Endothelial cell of umbilical vein (primary cell): ENCODE measurements around the gene PDE8B. TPM values are rescaled to one million over a fixed set of nuclear protein-coding genes. Genes with fewer than 3 reads are reported as not detected.

Experiments used
- BruUV-seq: library from RNA; stranded (reverse); fragments of 400-500 nt; replicated peaks from 2 replicates; lab custom pipeline; 2021; lab: Mats Ljungman, UMichigan
- CTCF ChIA-PET: fragments of 300-600, 350-600 bp; sonication (Branson Sonifier 250); formaldehyde crosslinking; loops from one replicate; lab custom pipeline; 2021; ENCODE audit warnings: antibody characterized with exemption, inconsistent platforms; lab: Charles Lee
- POLR2A ChIA-PET: fragments of 300-600, 350-600 bp; sonication (Branson Sonifier 250); formaldehyde crosslinking; loops from one replicate; lab custom pipeline; 2021; ENCODE audit warnings: antibody characterized with exemption, inconsistent platforms; lab: Charles Lee
- DNase-seq: peaks from one replicate; pipeline ENCODE4 v3.0.0-alpha.2; 2011; ENCODE audit warnings: low read depth, low spot score
- FAIRE-seq: peaks from 2 replicates; lab custom pipeline; 2011; peaks lifted over from hg19 to GRCh38; lab: Jason Lieb, UNC
- H2AFZ ChIP-seq: 2 replicates; pipeline ENCODE4 v1.6.0; 2012; ENCODE audit warnings: low read depth, low read length, control low read depth, inconsistent platforms
- H3K27ac ChIP-seq: 2 replicates; pipeline ENCODE4 v1.5.1; 2011; ENCODE audit warnings: low read depth, mild to moderate bottlenecking, control low read depth, low read length, moderate library complexity; ENCODE audit not compliant: insufficient read depth
- H3K27me3 ChIP-seq, 2 experiments: 2 replicates each; pipeline versions ENCODE4 v1.6.0 to v1.6.1; 2011; ENCODE audit warnings: low read length in 2 of 2, mixed read lengths in 1 of 2; ENCODE audit not compliant: control insufficient read depth in 2 of 2, insufficient read depth in 2 of 2
- H3K36me3 ChIP-seq, 2 experiments: 2 replicates in 1 of 2; 3 replicates in 1 of 2; pipeline ENCODE4 v1.5.1; 2011; ENCODE audit warnings: low read length in 2 of 2, mild to moderate bottlenecking in 1 of 2, moderate library complexity in 1 of 2; ENCODE audit not compliant: control insufficient read depth in 2 of 2, insufficient read depth in 2 of 2; ENCODE audit errors: extremely low read depth in 1 of 2
- H3K4me1 ChIP-seq: 3 replicates; pipeline ENCODE4 v1.5.1; 2011; ENCODE audit warnings: mild to moderate bottlenecking, low read length; ENCODE audit not compliant: control insufficient read depth, insufficient read depth; ENCODE audit errors: extremely low read depth
- H3K4me2 ChIP-seq: 2 replicates; pipeline ENCODE4 v1.6.1; 2011; ENCODE audit warnings: low read length, control low read depth, mixed read lengths; ENCODE audit not compliant: insufficient read depth
- H3K4me3 ChIP-seq, 3 experiments: fragments of 200-600 bp in 1 of 3; sonication (generic), shearing (Covaris generic) in 1 of 3; replicated peaks in 1 of 3; 2 replicates each; pipeline ENCODE4 v1.5.1; 2011 to 2016; ENCODE audit warnings: control low read depth in 3 of 3, low read length in 3 of 3, mild to moderate bottlenecking in 2 of 3, inconsistent platforms in 1 of 3, low read depth in 1 of 3, moderate library complexity in 1 of 3; ENCODE audit not compliant: insufficient read depth in 1 of 3
- H3K79me2 ChIP-seq: 2 replicates; pipeline ENCODE4 v1.6.0; 2012; ENCODE audit warnings: low read length, inconsistent platforms; ENCODE audit not compliant: control insufficient read depth, insufficient read depth
- H3K9ac ChIP-seq: replicated peaks from 2 replicates; pipeline ENCODE3; 2011; ENCODE audit warnings: low read length, control low read depth; ENCODE audit not compliant: insufficient read depth; ENCODE audit errors: extremely low read depth
- H3K9me1 ChIP-seq: replicated peaks from 3 replicates; pipeline ENCODE4 v1.6.0; 2011; ENCODE audit warnings: mild to moderate bottlenecking, low read length; ENCODE audit not compliant: control insufficient read depth, insufficient read depth; ENCODE audit errors: extremely low read depth
- H3K9me3 ChIP-seq: replicated peaks from 2 replicates; pipeline ENCODE4 v1.5.1; 2012; ENCODE audit warnings: low read length, inconsistent platforms; ENCODE audit not compliant: control insufficient read depth, insufficient read depth
- H4K20me1 ChIP-seq: replicated peaks from 2 replicates; pipeline ENCODE3; 2011; ENCODE audit warnings: mild to moderate bottlenecking, low read length; ENCODE audit not compliant: control insufficient read depth, insufficient read depth; ENCODE audit errors: extremely low read depth
- CTCF ChIP-seq, 2 donors: IDR thresholded peaks; 1 replicate in 1 of 2; 2 replicates in 1 of 2; pipeline ENCODE4 v1.5.1; 2011; ENCODE audit warnings: low read length in 2 of 2, mild to moderate bottlenecking in 2 of 2, moderate library complexity in 2 of 2, control low read depth in 1 of 2, inconsistent platforms in 1 of 2, low read depth in 1 of 2; ENCODE audit not compliant: insufficient read depth in 1 of 2; ENCODE audit errors: extremely low read depth in 1 of 2
- EZH2 ChIP-seq: IDR thresholded peaks from 2 replicates; pipeline ENCODE4 v1.6.1; 2012; ENCODE audit warnings: borderline replicate concordance, low read depth, mild to moderate bottlenecking, moderate library complexity, low read length, inconsistent platforms; ENCODE audit not compliant: severe bottlenecking
- FOS ChIP-seq: IDR thresholded peaks from 2 replicates; pipeline ENCODE4 v1.6.1; 2011; ENCODE audit warnings: mild to moderate bottlenecking, low read length, moderate library complexity, borderline replicate concordance; ENCODE audit not compliant: insufficient read depth
- GATA2 ChIP-seq: IDR thresholded peaks from 2 replicates; pipeline ENCODE4 v1.7.0; 2011; ENCODE audit warnings: low read depth, mild to moderate bottlenecking, moderate library complexity, mixed read lengths, low read length; ENCODE audit not compliant: insufficient read length, insufficient read depth
- JUN ChIP-seq: IDR thresholded peaks from 2 replicates; pipeline ENCODE4 v1.6.1; 2011; ENCODE audit warnings: borderline replicate concordance, low read depth; ENCODE audit not compliant: insufficient read length, insufficient read depth
- MAX ChIP-seq: IDR thresholded peaks from 2 replicates; pipeline ENCODE4 v1.6.1; 2011; ENCODE audit not compliant: insufficient read depth, insufficient read length
- MYC ChIP-seq: IDR thresholded peaks from one replicate; pipeline ENCODE4 v1.6.1; 2011; ENCODE audit warnings: mild to moderate bottlenecking, low read depth, low read length
- POLR2A ChIP-seq: IDR thresholded peaks from 2 replicates; pipeline ENCODE4 v1.6.1; 2012; ENCODE audit warnings: low read depth, mild to moderate bottlenecking, control low read depth, low read length
- POLR2AphosphoS5 ChIP-seq: IDR thresholded peaks from 2 replicates; pipeline ENCODE4 v1.6.1; 2012; ENCODE audit warnings: low read depth, mild to moderate bottlenecking, control low read depth, low read length, moderate library complexity; ENCODE audit not compliant: insufficient read depth
- dilution Hi-C: fragments of 300-500 bp; cut with MboI; formaldehyde crosslinking; loops from one replicate; pipeline ENCODE4 v1.15.0; 2019; ENCODE audit warnings: low sequenced_read_pairs; ENCODE audit not compliant: extremely low pct_ligation_motif_present
- intact Hi-C: fragments of 100-400 bp; cut with micrococcal nuclease; formaldehyde crosslinking; loops from one replicate; pipeline ENCODE4 v1.10.0; 2022
- polyA plus RNA-seq, 4 experiments: library from polyadenylated mRNA; depleted of rRNA in 3 of 4; stranded (reverse) in 3 of 4; unstranded in 1 of 4; fragments of >200 nt; gene quantifications; 2 replicates each; pipeline versions ENCODE4 v1.2.1 to v1.2.3, GENCODE V29; 2011 to 2012; ENCODE audit warnings: missing spikeins in 1 of 4
- total RNA-seq: library from RNA; stranded (reverse); gene quantifications from 2 replicates; pipeline ENCODE4 v1.2.3, GENCODE V29; 2021

The PDE8B gene
- total and polyA plus RNA-seq, 2 donors (not counting 3 experiments of a cell fraction or from before 2014, with no cell fraction given): not detected

GRCh38 chr5:77249475-77249874 lies 39.0 kb downstream of the PDE8B start:
- Histone ChIP-seq H3K27ac (no peak overlapping the region), H3K4me1 (no peaks in the 10 kb centered on the region), H3K4me3 (no peak overlapping the region), H3K9me3 (no peaks in the 10 kb centered on the region), H3K79me2 (no peaks in the 10 kb centered on the region), H3K4me2 (no peak overlapping the region), H3K36me3 (no peaks in the 10 kb centered on the region), H2AFZ (no peak overlapping the region), H3K9me1 (no peaks in the 10 kb centered on the region), H3K27me3 (peaks cover 2 to 8% of the 10 kb centered on the region in 2 experiments), H4K20me1 (no peaks in the 10 kb centered on the region), H3K9ac (no peak overlapping the region)
- no TSS peak for BruUV-seq
- no peak for TF ChIP-seq JUN
- TF ChIP-seq EZH2: no peak
- no peak for TF ChIP-seq GATA2
- TF ChIP-seq MYC: no peak
- no peak for TF ChIP-seq FOS
- TF ChIP-seq POLR2A: no peak
- no peak for TF ChIP-seq CTCF (IDR thresholded peaks at IDR 0.05; ENCODE audit: extremely low read depth in 1 of 2, insufficient read depth in 1 of 2, low read depth in 1 of 2, low read length in 2 of 2)
- FAIRE-seq (no peak), DNase-seq (no peak)
- dilution Hi-C loops: no loop called here
- intact Hi-C loops: no loop called here
- POLR2A ChIA-PET: no interaction called here
- CTCF ChIA-PET: no interaction called here

- Histone ChIP-seq H3K9me1 (no peaks in the 10 kb centered on the region), H3K27me3 (peaks cover 5 to 8% of the 10 kb centered on the region in 2 experiments), H4K20me1 (no peaks in the 10 kb centered on the region), H3K36me3 (no peaks in the 10 kb centered on the region), H3K9ac (no peak overlapping the region), H3K4me1 (no peaks in the 10 kb centered on the region), H3K4me2 (no peak overlapping the region), H3K79me2 (no peaks in the 10 kb centered on the region), H3K27ac (no peak overlapping the region), H3K4me3 (no peak overlapping the region), H3K9me3 (no peaks in the 10 kb centered on the region), H2AFZ (no peak overlapping the region)
- dilution Hi-C loops: no loop called here
- BruUV-seq: no TSS peak
- POLR2A ChIA-PET: no interaction called here
- CTCF ChIA-PET: no interaction called here
- intact Hi-C loops: no loop called here
- DNase-seq (no peak), FAIRE-seq (no peak)
- TF ChIP-seq GATA2 (no peak), MAX (no peak), MYC (no peak), CTCF (IDR thresholded peaks at IDR 0.05; ENCODE audit: extremely low read depth in 1 of 2, insufficient read depth in 1 of 2, low read depth in 1 of 2, low read length in 2 of 2) (no peak), JUN (no peak), POLR2A (no peak), POLR2AphosphoS5 (no peak), EZH2 (no peak), FOS (no peak)
Measured at GRCh38 chr5:77250021-77250420, 39.5 kb downstream of the PDE8B start.
